Trophoblast cell (in vitro differentiated cells and primary cell): ENCODE results near the gene ZNF839.

Experiments used
- DNase-seq, 2 donors: peaks; one replicate each; pipeline ENCODE4 v3.0.0-alpha.2; 2016
- H2AFZ ChIP-seq: 2 replicates; pipeline ENCODE4 v1.6.1; 2013; ENCODE audit warnings: low read length, moderate library complexity, mild to moderate bottlenecking; ENCODE audit not compliant: insufficient read depth, poor library complexity
- H2AK5ac ChIP-seq: 2 replicates; pipeline ENCODE4 v1.6.1; 2013; ENCODE audit warnings: mild to moderate bottlenecking, low read length
- H2BK120ac ChIP-seq: 2 replicates; pipeline ENCODE4 v1.6.1; 2013; ENCODE audit warnings: low read length, mild to moderate bottlenecking, moderate library complexity; ENCODE audit not compliant: insufficient read depth, poor library complexity
- H2BK12ac ChIP-seq: 2 replicates; pipeline ENCODE4 v1.6.1; 2013; ENCODE audit warnings: mild to moderate bottlenecking, low read length, moderate library complexity
- H2BK5ac ChIP-seq: 2 replicates; pipeline ENCODE4 v1.6.1; 2013; ENCODE audit warnings: low read length, low read depth, moderate library complexity, mild to moderate bottlenecking; ENCODE audit not compliant: poor library complexity
- H3K14ac ChIP-seq: 2 replicates; pipeline ENCODE4 v1.6.1; 2013; ENCODE audit warnings: mild to moderate bottlenecking, low read length
- H3K18ac ChIP-seq: 2 replicates; pipeline ENCODE4 v1.6.1; 2013; ENCODE audit warnings: mild to moderate bottlenecking, low read length
- H3K23ac ChIP-seq: 2 replicates; pipeline ENCODE4 v1.6.1; 2013; ENCODE audit warnings: low read length
- H3K27ac ChIP-seq: 2 replicates; pipeline ENCODE4 v1.5.1; 2013; ENCODE audit warnings: low read depth, mild to moderate bottlenecking, inconsistent platforms, low read length, moderate library complexity
- H3K27me3 ChIP-seq: 2 replicates; pipeline ENCODE4 v1.6.1; 2013; ENCODE audit warnings: inconsistent platforms, mild to moderate bottlenecking, low read length, moderate library complexity; ENCODE audit not compliant: insufficient read depth
- H3K36me3 ChIP-seq, 2 experiments: 1 replicate in 1 of 2; 2 replicates in 1 of 2; pipeline ENCODE4 v1.6.1; 2013; ENCODE audit warnings: low read length in 2 of 2, mild to moderate bottlenecking in 2 of 2, moderate library complexity in 1 of 2; ENCODE audit not compliant: insufficient read depth in 2 of 2, control insufficient read depth in 1 of 2
- H3K4ac ChIP-seq: 2 replicates; pipeline ENCODE4 v1.6.1; 2013; ENCODE audit warnings: low read depth, mild to moderate bottlenecking, low read length, moderate library complexity
- H3K4me1 ChIP-seq, 2 experiments: 1 replicate in 1 of 2; 2 replicates in 1 of 2; pipeline ENCODE4 v1.6.1; 2013; ENCODE audit warnings: low read length in 2 of 2, mild to moderate bottlenecking in 2 of 2, moderate library complexity in 1 of 2; ENCODE audit not compliant: insufficient read depth in 2 of 2, control insufficient read depth in 1 of 2
- H3K4me2 ChIP-seq: 2 replicates; pipeline ENCODE4 v1.6.1; 2013; ENCODE audit warnings: inconsistent platforms, mild to moderate bottlenecking, low read length, moderate library complexity
- H3K4me3 ChIP-seq: 2 replicates; pipeline ENCODE4 v1.5.1; 2013; ENCODE audit warnings: mild to moderate bottlenecking, low read depth, low read length, inconsistent platforms
- H3K79me1 ChIP-seq: one replicate; pipeline ENCODE4 v1.6.1; 2013; ENCODE audit warnings: low read length
- H3K79me2 ChIP-seq: 2 replicates; pipeline ENCODE4 v1.6.1; 2013; ENCODE audit warnings: low read length, mild to moderate bottlenecking; ENCODE audit not compliant: control insufficient read depth, insufficient read depth, poor library complexity
- H3K9ac ChIP-seq: 2 replicates; pipeline ENCODE4 v1.6.1; 2013; ENCODE audit warnings: mild to moderate bottlenecking, low read length
- H3K9me3 ChIP-seq: 2 replicates; pipeline ENCODE4 v1.6.1; 2013; ENCODE audit warnings: low read depth, mild to moderate bottlenecking, control low read depth, inconsistent platforms, low read length; ENCODE audit not compliant: insufficient read depth
- H4K12ac ChIP-seq: 2 replicates; pipeline ENCODE4 v1.6.1; 2013; ENCODE audit warnings: low read depth, mild to moderate bottlenecking, low read length, moderate library complexity
- H4K8ac ChIP-seq: 2 replicates; pipeline ENCODE4 v1.6.1; 2013; ENCODE audit warnings: low read depth, mild to moderate bottlenecking, low read length, moderate library complexity
- H4K91ac ChIP-seq: one replicate; pipeline ENCODE4 v1.6.1; 2013; ENCODE audit warnings: low read depth, mild to moderate bottlenecking, low read length, moderate library complexity
- WGBS: extraction: QIAGEN DNeasy Blood & Tissue Kit; methylation state at CpG from one replicate; pipeline ENCODE4 v1.1.7; 2013; ENCODE audit warnings: missing lambda C conversion rate; ENCODE audit not compliant: insufficient read length, insufficient coverage; ENCODE audit errors: extremely low coverage; 5-methylcytosine and 5-hydroxymethylcytosine counted together

The ZNF839 gene

DNA sequence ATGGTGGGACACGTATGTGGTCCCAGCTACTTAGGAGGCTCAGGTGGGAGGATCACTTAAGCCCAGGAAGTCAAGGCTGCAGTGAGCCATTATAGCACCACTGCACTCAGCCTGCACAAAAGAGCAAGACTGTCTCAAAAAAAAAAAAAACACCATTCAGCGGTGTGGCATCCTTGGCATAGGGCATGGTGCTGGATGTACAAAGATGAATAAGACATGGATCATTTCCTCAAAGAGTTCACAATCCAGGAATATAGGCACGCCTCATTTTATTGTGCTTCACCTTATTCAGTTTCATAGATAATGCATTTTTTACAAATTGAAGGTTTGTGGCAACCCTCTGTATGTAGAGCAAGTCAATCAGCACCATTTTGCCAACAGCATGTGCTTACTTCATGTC, 36.7 kb downstream of the ZNF839 start:
- Histone ChIP-seq H2BK12ac (no peak overlapping the region), H3K27ac (no peak overlapping the region), H3K23ac (no peak overlapping the region), H2BK120ac (no peak overlapping the region), H3K9ac (no peak overlapping the region), H3K36me3 (peaks cover 13 to 17% of the 10 kb centered on the region in 2 experiments), H3K4me2 (no peak overlapping the region), H3K9me3 (no peaks in the 10 kb centered on the region), H2AFZ (no peak overlapping the region), H3K14ac (no peak overlapping the region), H3K4me1 (no peaks in the 10 kb centered on the region), H4K8ac (no peak overlapping the region), H2AK5ac (no peak overlapping the region), H3K4ac (no peak overlapping the region), H3K27me3 (no peaks in the 10 kb centered on the region), H4K12ac (no peak overlapping the region), H3K18ac (no peak overlapping the region), H2BK5ac (no peak overlapping the region), H3K79me1 (no peaks in the 10 kb centered on the region), H3K4me3 (no peak overlapping the region), H4K91ac (no peak overlapping the region), H3K79me2 (no peaks in the 10 kb centered on the region)
- DNase-seq, result no peak
- WGBS, result no CpG with 5 or more reads among the region's 3 CpGs

DNA sequence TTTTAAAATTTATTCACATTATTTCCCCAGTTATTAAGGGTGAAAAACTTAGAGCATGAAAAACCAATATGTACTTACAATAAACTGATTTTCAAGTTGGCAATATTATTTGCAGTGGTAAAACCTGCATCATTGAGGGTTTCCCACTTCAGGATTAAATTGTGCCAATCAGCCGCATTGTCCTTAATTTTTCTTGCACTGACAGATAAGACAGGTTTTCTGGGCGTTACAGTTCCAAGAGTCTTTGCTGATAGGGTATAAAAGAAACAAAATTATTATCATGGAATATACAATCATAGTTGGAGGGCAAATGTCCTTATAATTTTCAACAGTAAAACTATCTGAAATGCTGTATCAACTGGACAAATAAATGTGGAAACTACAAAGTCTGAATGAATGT, 39.8 kb downstream of the ZNF839 start:
- no CpG with 5 or more reads among the region's 2 CpGs for WGBS
- no peaks in the 10 kb centered on the region for H3K9me3 ChIP-seq
- no peaks in the 10 kb centered on the region for H3K27me3 ChIP-seq
- H3K79me2 ChIP-seq, result peaks cover 7% of the 10 kb centered on the region
- no peak overlapping the region for H2AK5ac ChIP-seq
- peaks cover 5 to 10% of the 10 kb centered on the region in 2 experiments for H3K4me1 ChIP-seq
- H2AFZ ChIP-seq, result no peak overlapping the region
- H3K14ac ChIP-seq, result no peak overlapping the region
- H4K12ac ChIP-seq, result no peak overlapping the region
- H3K36me3 ChIP-seq, result peaks cover 9 to 13% of the 10 kb centered on the region in 2 experiments
- H3K4me3 ChIP-seq, result no peak overlapping the region
- H3K9ac ChIP-seq, result no peak overlapping the region
- no peak overlapping the region for H3K4me2 ChIP-seq
- no peak overlapping the region for H3K27ac ChIP-seq
- H2BK120ac ChIP-seq, result no peak overlapping the region
- no peak overlapping the region for H4K8ac ChIP-seq
- no peak overlapping the region for H2BK5ac ChIP-seq
- no peak overlapping the region for H2BK12ac ChIP-seq
- no peak for DNase-seq
- H4K91ac ChIP-seq, result no peak overlapping the region
- H3K18ac ChIP-seq, result no peak overlapping the region
- H3K23ac ChIP-seq, result no peak overlapping the region
- peaks cover 10% of the 10 kb centered on the region for H3K79me1 ChIP-seq
- no peak overlapping the region for H3K4ac ChIP-seq

DNA sequence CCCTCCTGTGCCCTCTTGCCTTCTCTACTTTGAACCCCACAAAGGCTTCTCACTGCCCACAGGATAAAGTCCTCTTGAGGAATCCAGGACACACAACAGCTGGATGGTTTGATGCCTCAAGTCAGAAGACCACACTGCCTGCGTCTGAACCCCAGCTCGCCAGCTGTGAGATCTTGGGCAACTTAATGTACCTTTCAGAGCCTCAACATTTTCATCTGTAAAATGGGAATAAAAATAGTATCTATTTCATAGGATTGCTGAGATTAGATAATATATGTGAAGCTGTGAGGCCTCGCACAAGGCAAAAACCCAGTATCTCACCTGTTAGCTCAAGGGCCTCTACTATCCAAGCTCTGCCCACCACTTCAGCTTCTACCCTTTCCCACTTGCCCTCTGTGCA, 40.8 kb downstream of the ZNF839 start:
- Histone ChIP-seq H4K12ac (no peak overlapping the region), H3K4me3 (no peak overlapping the region), H3K79me1 (peaks cover 10% of the 10 kb centered on the region), H3K36me3 (peaks cover 3 to 4% of the 10 kb centered on the region in 2 experiments), H3K14ac (no peak overlapping the region), H2AK5ac (no peak overlapping the region), H3K4me1 (peaks cover 5 to 10% of the 10 kb centered on the region in 2 experiments), H3K23ac (no peak overlapping the region), H3K27ac (no peak overlapping the region), H3K79me2 (peaks cover 7% of the 10 kb centered on the region), H4K8ac (no peak overlapping the region), H2BK12ac (no peak overlapping the region), H3K9me3 (no peaks in the 10 kb centered on the region), H3K4ac (no peak overlapping the region), H3K18ac (no peak overlapping the region), H2BK5ac (no peak overlapping the region), H4K91ac (no peak overlapping the region), H2BK120ac (no peak overlapping the region), H3K27me3 (no peaks in the 10 kb centered on the region), H3K9ac (no peak overlapping the region), H2AFZ (no peak overlapping the region), H3K4me2 (no peak overlapping the region)
- WGBS, result no CpG with 5 or more reads among the region's 3 CpGs
- no peak for DNase-seq

DNA sequence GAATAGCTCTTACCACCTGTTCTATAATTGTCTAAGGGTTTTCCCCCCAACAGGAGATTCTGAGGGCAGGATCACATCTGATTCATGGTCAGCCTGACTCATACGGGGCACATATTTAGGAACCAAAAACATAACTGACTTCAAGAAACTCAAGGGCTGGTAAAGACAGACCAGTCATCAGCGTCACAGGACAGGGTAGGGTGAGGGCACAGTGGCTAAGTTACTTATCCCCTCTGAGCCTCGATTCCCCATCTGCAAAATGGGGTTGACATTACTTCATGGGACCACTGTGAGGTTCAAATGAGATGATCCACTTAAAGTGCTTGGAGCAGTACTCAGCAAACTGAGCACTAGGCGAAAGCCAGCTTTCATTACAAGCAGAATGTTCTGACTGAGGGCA, 42.5 kb downstream of the ZNF839 start:
- H4K91ac ChIP-seq, result peak overlapping the region; percentile 48
- no CpG with 5 or more reads among the region's 4 CpGs for WGBS
- peak; percentile 23 to 45 for DNase-seq

More for the DNA sequence above, 42.5 kb downstream of the ZNF839 start:
- peak overlapping the region; percentile 87 for H3K9ac ChIP-seq
- no peaks in the 10 kb centered on the region for H3K9me3 ChIP-seq
- peaks cover 0 to 2% of the 10 kb centered on the region in 2 experiments for H3K36me3 ChIP-seq
- H3K27me3 ChIP-seq, result no peaks in the 10 kb centered on the region
- peaks cover 5 to 10% of the 10 kb centered on the region in 2 experiments for H3K4me1 ChIP-seq
- no peak overlapping the region for H3K4ac ChIP-seq
- H4K12ac ChIP-seq, result no peak overlapping the region
- H3K14ac ChIP-seq, result peak overlapping the region; percentile 63
- H3K27ac ChIP-seq, result no peak overlapping the region
- no peak overlapping the region for H2AK5ac ChIP-seq
- no peak overlapping the region for H3K18ac ChIP-seq
- peak overlapping the region; percentile 92 for H4K8ac ChIP-seq
- H2BK5ac ChIP-seq, result no peak overlapping the region
- H2BK12ac ChIP-seq, result no peak overlapping the region
- H3K4me3 ChIP-seq, result peak overlapping the region; percentile 88
- peak overlapping the region; percentile 73 for H3K4me2 ChIP-seq
- H3K79me2 ChIP-seq, result peaks cover 7% of the 10 kb centered on the region
- no peak overlapping the region for H2AFZ ChIP-seq
- H2BK120ac ChIP-seq, result no peak overlapping the region
- H3K23ac ChIP-seq, result no peak overlapping the region
- H3K79me1 ChIP-seq, result peaks cover 10% of the 10 kb centered on the region
